ENCODE results near the gene QSOX1.

The QSOX1 gene

GRCh38 chr1:180193141-180194047 is 38.7 kb downstream of the QSOX1 start:
- DNase-seq (ENCODE audit: low read depth in 2 of 2), result no peak
- H3K4me3 ChIP-seq (replicated peaks in 1 of 2; ENCODE audit: low read depth in 2 of 2, low read length in 2 of 2), result no peak overlapping the region

GRCh38 chr1:180194048-180194425 is 39.4 kb downstream of the QSOX1 start:
- no peak for TF ChIP-seq CTCF (IDR thresholded peaks at IDR 0.05; ENCODE audit: low read depth, low read length)
- no peak for DNase-seq (ENCODE audit: low read depth in 2 of 2)
- H3K4me3 ChIP-seq (replicated peaks in 1 of 2; ENCODE audit: low read depth in 2 of 2, low read length in 2 of 2), result no peak overlapping the region

More at GRCh38 chr1:180193141-180194047, 38.7 kb downstream of the QSOX1 start:
- TF ChIP-seq CTCF (IDR thresholded peaks at IDR 0.05; ENCODE audit: low read depth, low read length), result no peak

GRCh38 chr1:180194546-180195207 is 40.0 kb downstream of the QSOX1 start:
- no peak for DNase-seq (ENCODE audit: low read depth in 2 of 2)
- no peak for TF ChIP-seq CTCF (IDR thresholded peaks at IDR 0.05; ENCODE audit: low read depth, low read length)

GRCh38 chr1:180195401-180195800 is 40.7 kb downstream of the QSOX1 start:
- no peak for DNase-seq (ENCODE audit: low read depth in 2 of 2)
- TF ChIP-seq CTCF (IDR thresholded peaks at IDR 0.05; ENCODE audit: low read depth, low read length), result no peak

More at GRCh38 chr1:180194546-180195207, 40.0 kb downstream of the QSOX1 start:
- no peak overlapping the region for H3K4me3 ChIP-seq (replicated peaks in 1 of 2; ENCODE audit: low read depth in 2 of 2, low read length in 2 of 2)

GRCh38 chr1:180195916-180196315 is 41.2 kb downstream of the QSOX1 start:
- H3K4me3 ChIP-seq (replicated peaks in 1 of 2; ENCODE audit: low read depth in 2 of 2, low read length in 2 of 2), result no peak overlapping the region
- no peak for DNase-seq (ENCODE audit: low read depth in 2 of 2)
- no peak for TF ChIP-seq CTCF (IDR thresholded peaks at IDR 0.05; ENCODE audit: low read depth, low read length)

More at GRCh38 chr1:180195401-180195800, 40.7 kb downstream of the QSOX1 start:
- no peak overlapping the region for H3K4me3 ChIP-seq (replicated peaks in 1 of 2; ENCODE audit: low read depth in 2 of 2, low read length in 2 of 2)

GRCh38 chr1:180196436-180197003 is 41.9 kb downstream of the QSOX1 start:
- no peak for TF ChIP-seq CTCF (IDR thresholded peaks at IDR 0.05; ENCODE audit: low read depth, low read length)
- H3K4me3 ChIP-seq (replicated peaks in 1 of 2; ENCODE audit: low read depth in 2 of 2, low read length in 2 of 2), result no peak overlapping the region
- no peak for DNase-seq (ENCODE audit: low read depth in 2 of 2)
